ENCODE measurements around the gene YIPF6. TPM values are rescaled to one million over a fixed set of nuclear protein-coding genes. Genes with fewer than 3 reads are reported as not detected.
"Not testable (repeated sequence)": the region's sequence is repeated elsewhere in the genome, so short reads cannot be mapped to it uniquely, and the experiment has no call there.

Gene YIPF6
- total RNA-seq, 2 experiments from 2014 or later: 14.3 to 15.9 TPM

- Mint-ChIP-seq H3K9me3 (no peaks in the 10 kb centered on the region), H3K4me3 (no peak overlapping the region), H3K4me1 (ENCODE audit: low read depth) (peaks cover 2% of the 10 kb centered on the region), H3K36me3 (ENCODE audit: low read depth) (no peaks in the 10 kb centered on the region), H3K27ac (no peak overlapping the region), H3K27me3 (peaks cover 4% of the 10 kb centered on the region)
- POLR2A ChIA-PET: no interaction called here
- TF ChIP-seq CTCF (IDR thresholded peaks at IDR 0.05): no peak
- DNase-seq (no peak), ATAC-seq (no peak)
- CTCF ChIA-PET: no interaction called here
- intact Hi-C loops (cut with micrococcal nuclease): no loop called here
These were observed 8.2 kb upstream of the YIPF6 start for GRCh38 chrX:68490644-68491043.

GRCh38 chrX:68492583-68492982, 6.3 kb upstream of the YIPF6 start:
- Mint-ChIP-seq H3K4me3 (no peak overlapping the region), H3K36me3 (ENCODE audit: low read depth) (no peaks in the 10 kb centered on the region), H3K4me1 (ENCODE audit: low read depth) (peaks cover 3% of the 10 kb centered on the region), H3K9me3 (no peaks in the 10 kb centered on the region), H3K27ac (no peak overlapping the region), H3K27me3 (peaks cover 4% of the 10 kb centered on the region)
- DNase-seq (no peak), ATAC-seq (no peak)
- ChIA-PET CTCF (no interaction called here), POLR2A (no interaction called here)
- no peak for TF ChIP-seq CTCF (IDR thresholded peaks at IDR 0.05)
- intact Hi-C loops (cut with micrococcal nuclease): no loop called here

DNA sequence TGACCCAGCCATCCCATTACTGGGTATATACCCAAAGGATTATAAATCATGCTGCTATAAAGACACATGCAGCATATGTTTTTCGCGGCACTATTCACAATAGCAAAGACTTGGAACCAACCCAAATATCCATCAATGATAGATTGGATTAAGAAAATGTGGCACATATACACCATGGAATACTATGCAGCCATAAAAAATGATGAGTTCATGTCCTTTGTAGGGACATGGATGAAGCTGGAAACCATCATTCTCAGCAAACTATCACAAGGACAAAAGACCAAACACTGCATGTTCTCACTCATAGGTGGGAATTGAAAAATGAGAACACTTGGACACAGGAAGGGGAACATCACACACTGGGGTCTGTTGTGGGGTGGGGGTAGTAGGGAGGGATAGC, 5.1 kb upstream of the YIPF6 start:
- H3K4me3 Mint-ChIP-seq; H3K27me3 Mint-ChIP-seq; intact Hi-C loops (cut with micrococcal nuclease); H3K9me3 Mint-ChIP-seq; ATAC-seq; H3K4me1 Mint-ChIP-seq (ENCODE audit: low read depth); POLR2A ChIA-PET; H3K36me3 Mint-ChIP-seq (ENCODE audit: low read depth); CTCF ChIA-PET; H3K27ac Mint-ChIP-seq; DNase-seq: not testable (repeated sequence)

- ChIA-PET CTCF (no interaction called here), POLR2A (interaction anchor here (0.6 kb wide), 1 partner anchor 216 kb away, joined by 3 read pairs; no protein-coding TSS in a partner anchor)
- no peak for TF ChIP-seq CTCF (IDR thresholded peaks at IDR 0.05)
- intact Hi-C loops (cut with micrococcal nuclease): no loop called here
- Mint-ChIP-seq H3K36me3 (ENCODE audit: low read depth) (peaks cover 10% of the 10 kb centered on the region), H3K4me1 (ENCODE audit: low read depth) (peaks cover 23% of the 10 kb centered on the region), H3K4me3 (peak overlapping the region; percentile 94), H3K27me3 (peaks cover 4% of the 10 kb centered on the region), H3K9me3 (no peaks in the 10 kb centered on the region), H3K27ac (peak overlapping the region; percentile 97)
- DNase-seq (peak; percentile 13), ATAC-seq (no peak)
These were observed 775 bp upstream of the YIPF6 start for GRCh38 chrX:68498044-68498507.

DNA sequence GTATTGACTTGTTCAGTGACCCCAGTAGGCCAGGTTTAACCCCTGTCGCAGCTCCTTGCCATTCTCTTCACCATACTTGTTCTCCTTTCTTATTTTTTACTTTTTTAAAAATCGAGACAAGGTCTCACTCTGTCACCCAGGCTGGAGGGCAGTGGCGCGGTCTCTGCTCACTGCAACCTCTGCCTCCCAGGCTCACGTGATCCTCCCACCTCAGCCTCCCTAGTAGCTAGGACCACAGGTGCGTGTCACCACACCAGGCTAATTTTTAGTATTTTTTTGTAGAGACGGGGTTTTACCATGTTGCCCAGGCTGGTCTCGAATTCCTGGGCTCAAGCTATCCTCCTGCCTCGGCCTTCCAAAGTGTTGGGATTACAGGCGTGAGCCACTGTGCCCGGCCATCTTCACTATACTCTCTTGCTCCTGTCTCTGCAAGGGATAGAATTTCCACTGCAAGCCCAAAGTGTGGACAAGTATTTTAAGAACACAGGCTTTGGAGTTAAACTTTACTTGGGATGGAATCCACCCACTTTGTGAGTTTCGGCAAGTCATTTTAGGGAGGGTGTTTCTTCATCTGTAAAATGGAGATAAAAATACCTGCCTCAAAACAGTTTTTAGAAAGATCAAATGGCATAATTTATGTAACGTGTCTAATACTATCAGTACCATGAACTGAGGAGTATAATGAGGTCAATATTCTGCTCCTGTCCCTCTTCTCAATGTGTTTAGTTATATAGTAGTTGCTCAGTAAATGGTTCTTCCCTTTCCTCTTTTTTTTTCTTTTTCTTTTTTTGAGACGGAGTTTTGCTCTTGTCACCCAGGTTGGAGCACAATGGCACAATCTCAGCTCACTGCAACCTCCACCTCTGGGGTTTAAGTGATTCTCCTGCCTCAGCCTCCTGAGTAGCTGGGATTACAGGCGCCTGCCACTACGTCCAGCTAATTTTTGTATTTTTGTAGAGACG, 973 bp downstream of the YIPF6 start:
- Mint-ChIP-seq H3K27ac (peak overlapping the region; percentile 97), H3K4me3 (peak overlapping the region; percentile 94), H3K27me3 (no peaks in the 10 kb centered on the region), H3K4me1 (ENCODE audit: low read depth) (peaks cover 40% of the 10 kb centered on the region), H3K9me3 (no peaks in the 10 kb centered on the region), H3K36me3 (ENCODE audit: low read depth) (peaks cover 14% of the 10 kb centered on the region)
- TF ChIP-seq CTCF (IDR thresholded peaks at IDR 0.05): no peak
- ChIA-PET CTCF (no interaction called here), POLR2A (no interaction called here)
- DNase-seq (no peak), ATAC-seq (no peak)
- intact Hi-C loops (cut with micrococcal nuclease): no loop called here
